ENCODE data around the gene PLA2G2F.

The PLA2G2F gene

DNA sequence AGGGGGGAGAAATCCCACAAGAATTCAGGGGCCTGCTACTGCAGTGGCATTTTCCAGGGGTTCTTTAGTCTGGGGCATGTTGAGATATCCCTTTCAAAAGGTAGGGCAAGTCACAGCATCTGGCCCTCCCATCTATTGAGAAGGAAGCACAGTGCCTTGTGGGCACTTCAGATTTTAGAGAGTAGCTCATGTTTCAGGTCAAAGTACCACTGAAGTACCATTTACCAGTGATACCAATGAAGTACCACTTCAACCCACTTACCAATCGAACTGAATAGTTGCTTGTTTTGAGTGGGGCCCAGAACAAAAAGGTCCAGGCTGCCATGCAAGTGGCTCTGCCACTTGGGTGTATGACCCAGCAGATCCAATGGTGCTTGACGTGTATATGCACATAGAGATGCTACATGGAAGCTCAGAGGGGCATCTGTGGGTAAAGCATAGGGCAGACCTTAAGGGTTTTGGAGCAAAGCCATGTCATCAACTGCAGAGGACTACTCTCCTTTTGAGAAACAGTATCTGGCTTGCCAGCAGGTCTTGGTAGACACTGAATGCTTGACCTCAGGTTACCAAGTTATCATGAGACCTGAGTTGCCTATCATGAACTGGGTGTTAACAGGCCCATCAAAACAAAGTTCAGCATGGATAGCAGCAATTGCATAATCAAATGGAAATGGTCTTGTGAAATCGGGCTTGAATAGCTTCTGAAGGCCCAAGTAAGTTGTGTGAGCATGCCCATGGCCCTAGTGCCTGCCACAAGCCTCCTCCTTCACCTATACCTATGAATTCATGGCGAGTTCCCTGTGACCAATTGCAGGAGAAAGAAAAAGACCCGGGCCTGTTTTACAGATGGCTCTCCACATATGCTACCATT is 43.3 kb upstream of the PLA2G2F start:
- DNase-seq (ENCODE audit: low read depth), result no peak
- no peak overlapping the region for H3K4me3 ChIP-seq (ENCODE audit: low read depth, low read length)
- TF ChIP-seq CTCF (IDR thresholded peaks at IDR 0.05; ENCODE audit: control insufficient read depth, extremely low read depth, insufficient read depth), result no peak

- no peak overlapping the region for H3K4me3 ChIP-seq (ENCODE audit: low read depth, low read length)
- no peak for DNase-seq (ENCODE audit: low read depth)
- TF ChIP-seq CTCF (IDR thresholded peaks at IDR 0.05; ENCODE audit: control insufficient read depth, extremely low read depth, insufficient read depth), result no peak
These were observed 42.2 kb upstream of the PLA2G2F start for GRCh38 chr1:20096840-20097447.

- no peak for DNase-seq (ENCODE audit: low read depth)
- H3K4me3 ChIP-seq (ENCODE audit: low read depth, low read length), result no peak overlapping the region
- TF ChIP-seq CTCF (IDR thresholded peaks at IDR 0.05; ENCODE audit: control insufficient read depth, extremely low read depth, insufficient read depth), result no peak
These were observed 39.6 kb upstream of the PLA2G2F start for GRCh38 chr1:20099533-20099932.

DNA sequence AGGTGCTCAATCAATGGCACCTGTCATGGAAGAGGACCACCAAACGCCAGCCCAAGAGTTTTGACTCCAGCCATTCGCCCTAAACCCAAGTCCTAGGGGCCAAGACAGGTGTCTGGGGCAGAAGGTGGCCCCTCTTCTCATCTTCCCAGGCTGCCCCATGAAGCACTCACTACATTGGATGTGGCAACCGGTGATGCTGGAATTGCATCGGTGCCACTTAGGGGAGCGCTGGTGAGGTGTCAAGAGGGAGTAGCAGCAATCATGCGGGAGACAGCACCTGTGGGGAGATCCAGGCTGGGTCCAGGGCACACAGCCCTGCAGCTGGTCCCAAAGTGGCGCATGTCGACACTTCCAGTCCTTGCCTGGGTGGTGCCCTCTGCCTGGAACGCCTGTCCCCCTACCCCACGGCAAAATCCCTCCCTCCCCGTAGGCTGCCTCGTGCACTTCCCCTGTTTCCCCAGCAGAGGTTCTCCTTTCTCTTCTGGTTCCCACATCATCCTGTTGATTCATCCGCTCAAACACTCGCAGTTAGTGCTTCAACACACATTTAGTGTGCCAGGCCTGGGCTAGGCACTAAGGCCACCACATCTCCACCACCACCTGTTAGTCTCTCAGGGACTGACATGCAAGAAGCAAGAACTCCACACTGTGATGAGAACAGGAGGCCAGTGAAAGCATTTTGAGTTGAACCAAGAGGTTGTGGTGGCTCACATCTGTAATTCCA is 38.3 kb upstream of the PLA2G2F start:
- no peak overlapping the region for H3K4me3 ChIP-seq (ENCODE audit: low read depth, low read length)
- peak; percentile 59 for TF ChIP-seq CTCF (IDR thresholded peaks at IDR 0.05; ENCODE audit: control insufficient read depth, extremely low read depth, insufficient read depth)
- peak; percentile 36 for DNase-seq (ENCODE audit: low read depth)

DNA sequence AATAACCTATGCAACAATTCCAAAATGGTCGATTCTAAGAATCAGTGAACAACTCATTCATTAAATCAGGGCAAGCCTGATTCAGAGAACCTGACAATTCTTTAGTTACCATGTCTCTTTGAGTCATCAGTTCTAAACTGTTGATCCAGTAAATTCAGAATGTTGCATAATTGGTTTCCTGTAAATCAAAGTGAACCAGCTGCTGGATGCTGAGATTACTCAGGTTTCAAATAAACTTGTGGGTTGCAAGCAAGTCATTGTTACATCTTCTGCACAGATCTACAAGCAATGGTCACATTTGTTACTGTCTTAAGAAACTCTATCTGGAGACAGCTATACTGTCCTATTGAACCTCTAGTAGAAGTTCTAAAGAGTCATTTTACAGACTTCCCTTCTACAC is 36.2 kb upstream of the PLA2G2F start:
- no peak for DNase-seq (ENCODE audit: low read depth)
- TF ChIP-seq CTCF (IDR thresholded peaks at IDR 0.05; ENCODE audit: control insufficient read depth, extremely low read depth, insufficient read depth), result no peak
- no peak overlapping the region for H3K4me3 ChIP-seq (ENCODE audit: low read depth, low read length)

GRCh38 chr1:20105856-20106255 is 33.3 kb upstream of the PLA2G2F start:
- no peak overlapping the region for H3K4me3 ChIP-seq (ENCODE audit: low read depth, low read length)
- no peak for TF ChIP-seq CTCF (IDR thresholded peaks at IDR 0.05; ENCODE audit: control insufficient read depth, extremely low read depth, insufficient read depth)
- peak; percentile 57 for DNase-seq (ENCODE audit: low read depth)

Data from LNCaP clone FGC (cell line).